Measurements from ENCODE around the gene TIAM2.

TIAM2 gene

GRCh38 chr6:155150967-155151671 is 156.0 kb downstream of the TIAM2 start:
- no peak overlapping the region for H3K27ac ChIP-seq
- no peak overlapping the region for H3K9ac ChIP-seq (ENCODE audit: insufficient read length)
- no peaks in the 10 kb centered on the region for H3K9me3 ChIP-seq (ENCODE audit: low read depth, low read length)
- DNase-seq (ENCODE audit: low read depth, low spot score) = no peak
- H3K36me3 ChIP-seq (ENCODE audit: insufficient read depth, low read length) = no peaks in the 10 kb centered on the region
- H3K4me3 ChIP-seq = no peak overlapping the region
- TF ChIP-seq POLR2AphosphoS5 (IDR thresholded peaks at IDR 0.05; ENCODE audit: borderline replicate concordance, low read depth, low read length) (no peak), FOXP2 (optimal IDR thresholded peaks at IDR 0.05; ENCODE audit: control extremely low read depth, extremely low read length, insufficient read depth) (no peak), EZH2 (IDR thresholded peaks at IDR 0.05) (no peak)

GRCh38 chr6:155152211-155153076 is 157.3 kb downstream of the TIAM2 start:
- TF ChIP-seq EZH2 (IDR thresholded peaks at IDR 0.05) = no peak
- TF ChIP-seq POLR2AphosphoS5 (IDR thresholded peaks at IDR 0.05; ENCODE audit: borderline replicate concordance, low read depth, low read length) = no peak
- no peak for TF ChIP-seq FOXP2 (optimal IDR thresholded peaks at IDR 0.05; ENCODE audit: control extremely low read depth, extremely low read length, insufficient read depth)
- no peak overlapping the region for H3K27ac ChIP-seq
- no peak overlapping the region for H3K9ac ChIP-seq (ENCODE audit: insufficient read length)
- no peak for DNase-seq (ENCODE audit: low read depth, low spot score)
- H3K36me3 ChIP-seq (ENCODE audit: insufficient read depth, low read length) = no peaks in the 10 kb centered on the region
- no peak overlapping the region for H3K4me3 ChIP-seq
- no peaks in the 10 kb centered on the region for H3K9me3 ChIP-seq (ENCODE audit: low read depth, low read length)

- TF ChIP-seq EZH2 (IDR thresholded peaks at IDR 0.05) (no peak), FOXP2 (optimal IDR thresholded peaks at IDR 0.05; ENCODE audit: control extremely low read depth, extremely low read length, insufficient read depth) (peak; percentile 83), POLR2AphosphoS5 (IDR thresholded peaks at IDR 0.05; ENCODE audit: borderline replicate concordance, low read depth, low read length) (no peak; the same call in 1 of the 2 replicates)
- no peaks in the 10 kb centered on the region for H3K9me3 ChIP-seq (ENCODE audit: low read depth, low read length)
- H3K9ac ChIP-seq (ENCODE audit: insufficient read length) = peak overlapping the region; percentile 15
- H3K36me3 ChIP-seq (ENCODE audit: insufficient read depth, low read length) = no peaks in the 10 kb centered on the region
- peak overlapping the region; percentile 67; the same call in 1 of the 2 replicates for H3K27ac ChIP-seq
- DNase-seq (ENCODE audit: low read depth, low spot score) = peak; percentile 80
- H3K4me3 ChIP-seq = peak overlapping the region; percentile 46
Observed at GRCh38 chr6:155154158-155154830, 159.2 kb downstream of the TIAM2 start.

- TF ChIP-seq FOXP2 (optimal IDR thresholded peaks at IDR 0.05; ENCODE audit: control extremely low read depth, extremely low read length, insufficient read depth) = no peak
- no peak for TF ChIP-seq POLR2AphosphoS5 (IDR thresholded peaks at IDR 0.05; ENCODE audit: borderline replicate concordance, low read depth, low read length)
- no peak for TF ChIP-seq EZH2 (IDR thresholded peaks at IDR 0.05)
- Histone ChIP-seq H3K36me3 (ENCODE audit: insufficient read depth, low read length) (no peaks in the 10 kb centered on the region), H3K27ac (no peak overlapping the region), H3K9ac (ENCODE audit: insufficient read length) (no peak overlapping the region), H3K9me3 (ENCODE audit: low read depth, low read length) (no peaks in the 10 kb centered on the region), H3K4me3 (no peak overlapping the region)
- DNase-seq (ENCODE audit: low read depth, low spot score) = no peak
Observed at GRCh38 chr6:155155787-155156447, 160.8 kb downstream of the TIAM2 start.

GRCh38 chr6:155157101-155157500 is 162.0 kb downstream of the TIAM2 start:
- Histone ChIP-seq H3K9ac (ENCODE audit: insufficient read length) (no peak overlapping the region), H3K9me3 (ENCODE audit: low read depth, low read length) (no peaks in the 10 kb centered on the region), H3K4me3 (no peak overlapping the region), H3K27ac (no peak overlapping the region), H3K36me3 (ENCODE audit: insufficient read depth, low read length) (no peaks in the 10 kb centered on the region)
- no peak for DNase-seq (ENCODE audit: low read depth, low spot score)
- no peak for TF ChIP-seq FOXP2 (optimal IDR thresholded peaks at IDR 0.05; ENCODE audit: control extremely low read depth, extremely low read length, insufficient read depth)
- no peak for TF ChIP-seq POLR2AphosphoS5 (IDR thresholded peaks at IDR 0.05; ENCODE audit: borderline replicate concordance, low read depth, low read length)
- no peak for TF ChIP-seq EZH2 (IDR thresholded peaks at IDR 0.05)

- no peak for DNase-seq (ENCODE audit: low read depth, low spot score)
- no peak overlapping the region for H3K9ac ChIP-seq (ENCODE audit: insufficient read length)
- H3K9me3 ChIP-seq (ENCODE audit: low read depth, low read length) = no peaks in the 10 kb centered on the region
- TF ChIP-seq POLR2AphosphoS5 (IDR thresholded peaks at IDR 0.05; ENCODE audit: borderline replicate concordance, low read depth, low read length) = no peak
- TF ChIP-seq EZH2 (IDR thresholded peaks at IDR 0.05) = no peak
- TF ChIP-seq FOXP2 (optimal IDR thresholded peaks at IDR 0.05; ENCODE audit: control extremely low read depth, extremely low read length, insufficient read depth) = no peak
- H3K27ac ChIP-seq = no peak overlapping the region
- no peaks in the 10 kb centered on the region for H3K36me3 ChIP-seq (ENCODE audit: insufficient read depth, low read length)
- H3K4me3 ChIP-seq = no peak overlapping the region
Observed at GRCh38 chr6:155158030-155158843, 163.1 kb downstream of the TIAM2 start.

- no peak overlapping the region for H3K9ac ChIP-seq (ENCODE audit: insufficient read length)
- TF ChIP-seq EZH2 (IDR thresholded peaks at IDR 0.05) = no peak
- TF ChIP-seq FOXP2 (optimal IDR thresholded peaks at IDR 0.05; ENCODE audit: control extremely low read depth, extremely low read length, insufficient read depth) = no peak
- no peak for TF ChIP-seq POLR2AphosphoS5 (IDR thresholded peaks at IDR 0.05; ENCODE audit: borderline replicate concordance, low read depth, low read length)
- no peak overlapping the region for H3K4me3 ChIP-seq
- no peaks in the 10 kb centered on the region for H3K9me3 ChIP-seq (ENCODE audit: low read depth, low read length)
- DNase-seq (ENCODE audit: low read depth, low spot score) = no peak
- H3K36me3 ChIP-seq (ENCODE audit: insufficient read depth, low read length) = no peaks in the 10 kb centered on the region
- H3K27ac ChIP-seq = no peak overlapping the region
Observed at GRCh38 chr6:155162682-155163081, 167.6 kb downstream of the TIAM2 start.
